GM12875 (cell line): Measurements from ENCODE around the gene CNGA2.

Source experiments
- H3K4me3 ChIP-seq: one replicate; pipeline ENCODE4 v1.5.1; 2011; ENCODE audit warnings: low read depth, low read length, control low read depth
- CTCF ChIP-seq: IDR thresholded peaks from 2 replicates; pipeline ENCODE4 v1.5.1; 2011; ENCODE audit warnings: low read depth, mild to moderate bottlenecking, control low read depth, inconsistent platforms, low read length, moderate library complexity, borderline replicate concordance; ENCODE audit not compliant: insufficient read depth

CNGA2 gene

GRCh38 chrX:151750511-151750910, 16.0 kb downstream of the CNGA2 start:
- no peak for TF ChIP-seq CTCF

GRCh38 chrX:151752847-151753246, 18.3 kb downstream of the CNGA2 start:
- H3K4me3 ChIP-seq, result no peak overlapping the region
- TF ChIP-seq CTCF, result no peak

More at GRCh38 chrX:151750511-151750910, 16.0 kb downstream of the CNGA2 start:
- no peak overlapping the region for H3K4me3 ChIP-seq

DNA sequence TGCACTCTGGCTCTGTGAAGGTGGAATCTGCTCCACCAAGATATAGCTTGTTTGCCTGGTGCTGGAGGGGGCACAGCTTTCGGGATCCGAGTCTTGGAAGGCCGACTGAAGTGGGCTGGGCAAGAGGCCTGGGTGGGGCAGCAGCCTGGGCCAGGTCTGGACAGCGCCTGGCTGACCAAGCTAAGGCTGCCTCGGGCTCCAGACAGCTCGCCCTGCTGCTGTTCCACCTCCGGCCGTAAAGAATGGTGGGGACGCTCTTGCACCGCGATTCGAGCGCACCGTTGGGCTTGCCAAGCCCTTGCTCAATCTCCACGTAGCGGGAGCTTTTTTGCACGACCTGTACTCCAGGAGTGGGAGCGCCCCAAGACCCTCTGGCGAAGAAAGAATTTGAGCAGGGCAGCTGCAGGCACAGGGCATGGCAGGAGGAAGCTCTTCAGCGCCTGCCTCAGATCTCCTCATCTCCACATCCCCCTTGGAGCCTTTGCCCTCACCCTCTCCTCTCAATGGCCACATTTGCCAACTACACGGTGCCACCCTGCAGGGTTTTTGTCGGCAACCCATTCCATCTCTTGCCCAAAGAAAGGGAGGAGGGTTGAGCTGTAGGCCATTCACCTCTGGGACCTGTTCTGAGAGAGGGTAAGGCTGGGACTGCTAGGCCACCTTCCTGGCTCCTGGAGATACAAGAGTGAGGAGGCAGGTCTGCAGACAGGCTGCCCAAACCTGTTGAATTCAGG, 18.9 kb downstream of the CNGA2 start:
- peak; percentile 89 for TF ChIP-seq CTCF
- no peak overlapping the region for H3K4me3 ChIP-seq

DNA sequence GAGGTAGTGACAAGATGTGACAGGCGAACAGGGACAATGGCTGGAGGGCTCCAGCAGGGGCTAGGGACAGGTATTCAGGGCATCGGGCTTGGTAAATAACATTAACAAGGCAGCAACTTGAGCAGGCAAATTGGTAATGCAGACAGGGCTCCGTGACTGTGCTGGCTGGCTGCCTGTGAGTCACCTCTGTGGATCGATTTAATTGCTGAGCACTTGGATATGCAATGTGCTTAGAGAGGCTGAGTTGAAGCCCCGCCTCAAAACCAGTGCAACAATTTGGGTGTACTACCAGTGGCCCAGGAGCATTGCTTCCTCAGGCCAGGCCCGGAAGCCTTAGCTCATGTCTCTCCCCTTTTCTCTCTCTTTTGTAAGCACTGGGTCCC, 19.5 kb downstream of the CNGA2 start:
- no peak for TF ChIP-seq CTCF
- no peak overlapping the region for H3K4me3 ChIP-seq

DNA sequence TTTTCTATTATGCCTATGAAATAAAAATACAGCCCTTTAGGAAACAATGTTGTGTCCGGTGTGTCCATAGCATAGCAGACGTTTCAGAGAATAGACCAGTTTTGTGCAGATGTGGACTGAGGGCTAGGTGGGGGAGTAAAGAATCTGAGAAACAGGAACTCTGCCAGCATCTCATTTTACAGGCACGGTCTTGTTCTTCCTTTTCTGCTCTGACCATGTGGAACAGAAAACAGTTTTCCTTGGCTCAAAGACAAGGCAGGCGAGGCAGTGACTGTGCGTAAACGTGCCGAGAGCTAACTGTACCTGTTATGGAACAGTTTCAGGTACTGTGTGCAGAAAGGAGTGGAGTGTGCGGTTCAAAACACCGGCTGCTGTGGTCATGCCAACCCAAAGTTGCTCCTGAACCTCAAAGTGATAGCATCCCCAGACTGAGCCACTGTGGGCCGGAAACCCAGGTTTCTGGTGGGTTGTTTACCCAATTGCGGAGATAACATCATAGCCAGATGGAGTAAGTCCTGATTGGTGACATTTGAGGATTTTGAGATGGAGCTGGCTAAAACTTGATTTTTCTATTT, 20.2 kb downstream of the CNGA2 start:
- no peak for TF ChIP-seq CTCF
- H3K4me3 ChIP-seq, result no peak overlapping the region

DNA sequence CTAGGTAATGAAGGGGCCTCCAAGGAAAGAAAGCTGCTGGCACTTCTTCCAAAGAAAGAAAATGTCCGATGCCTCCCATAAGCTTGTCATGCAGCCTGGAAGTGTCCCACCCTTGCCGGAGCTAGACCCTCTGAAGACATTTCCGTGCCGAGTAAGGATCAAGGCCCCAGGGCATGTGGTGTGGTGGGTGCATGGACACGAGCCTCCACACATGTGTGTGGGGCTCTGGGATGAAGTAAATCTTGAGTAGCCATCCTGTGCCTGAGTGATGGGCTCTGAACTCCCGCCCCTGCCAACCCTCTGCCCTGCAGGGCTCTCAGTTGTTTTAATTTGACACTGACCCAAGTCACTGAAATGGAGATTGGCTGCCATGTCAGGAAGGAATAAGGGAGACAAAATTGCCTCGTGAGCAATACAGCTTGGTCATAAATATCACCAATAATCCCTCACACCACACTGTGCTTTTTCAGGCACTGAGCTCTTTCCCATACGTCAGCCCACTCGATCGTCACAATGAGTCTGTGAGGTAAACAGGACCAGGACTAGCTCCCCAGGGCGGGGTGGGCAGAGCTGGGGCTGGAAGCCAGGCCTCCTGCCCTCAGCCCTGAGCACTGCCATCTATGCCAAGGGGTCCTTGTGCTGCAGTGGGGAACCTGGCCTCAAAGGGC, 24.6 kb downstream of the CNGA2 start:
- H3K4me3 ChIP-seq, result no peak overlapping the region
- TF ChIP-seq CTCF, result no peak
